Cardiac septum (tissue), 1 donor: Measurements from ENCODE around the gene PHF24. TPM values are rescaled to one million over a fixed set of nuclear protein-coding genes. Genes with fewer than 3 reads are reported as not detected.

Experiments
- DNase-seq: peaks from one replicate; pipeline ENCODE4 v3.0.0-alpha.2; 2020; ENCODE audit warnings: low spot score
- intact Hi-C: fragments of 100-400 bp; cut with DNase I; formaldehyde crosslinking; loops from one replicate; pipeline ENCODE4 v1.14.0; 2022
- total RNA-seq: library from RNA; stranded (reverse); fragmentation: NEBNext Ultra II Directional; extraction: Animal tissue kit (Norgen Biotek cat#: 25700); gene quantifications from one replicate; pipeline ENCODE4 v1.2.1, GENCODE V29; 2021
- donor health status: DM: no; HTN: no; CAD: no.

PHF24 gene
- total RNA-seq, 1 donor from 2014 or later, result 0.57 TPM

DNA sequence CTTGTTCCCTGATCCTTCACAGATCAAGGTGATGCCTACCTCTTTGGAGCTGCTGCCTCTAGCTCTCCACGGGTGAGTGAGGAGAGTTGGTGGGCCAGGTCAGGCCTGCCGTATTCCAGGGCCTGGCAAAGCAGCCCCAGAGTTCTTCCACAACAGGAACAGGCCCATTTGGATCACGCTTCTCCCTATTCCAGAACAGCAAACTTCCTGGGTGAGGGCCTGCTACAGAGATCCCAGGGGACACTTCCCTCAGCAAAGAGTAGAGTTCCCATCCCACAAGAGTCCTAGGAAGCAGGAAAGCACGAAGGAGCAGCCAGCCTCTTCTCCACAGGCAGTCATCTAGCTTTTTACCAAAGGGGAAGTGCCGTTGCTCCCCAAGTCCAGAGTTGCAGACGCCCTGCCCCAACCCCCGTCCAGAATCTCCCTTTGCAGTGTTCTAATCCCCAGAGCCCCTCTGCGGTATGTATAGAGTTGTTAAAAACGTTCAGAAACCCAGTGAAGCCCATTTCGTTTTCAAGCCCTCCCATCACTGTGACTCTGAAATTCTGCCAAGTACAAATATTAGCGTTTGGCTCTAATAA is 22.2 kb downstream of the PHF24 start:
- intact Hi-C loops, result loop anchor here (10.0 kb wide), 2 partner anchors 225 to 275 kb away; no protein-coding TSS in a partner anchor
- no peak for DNase-seq

DNA sequence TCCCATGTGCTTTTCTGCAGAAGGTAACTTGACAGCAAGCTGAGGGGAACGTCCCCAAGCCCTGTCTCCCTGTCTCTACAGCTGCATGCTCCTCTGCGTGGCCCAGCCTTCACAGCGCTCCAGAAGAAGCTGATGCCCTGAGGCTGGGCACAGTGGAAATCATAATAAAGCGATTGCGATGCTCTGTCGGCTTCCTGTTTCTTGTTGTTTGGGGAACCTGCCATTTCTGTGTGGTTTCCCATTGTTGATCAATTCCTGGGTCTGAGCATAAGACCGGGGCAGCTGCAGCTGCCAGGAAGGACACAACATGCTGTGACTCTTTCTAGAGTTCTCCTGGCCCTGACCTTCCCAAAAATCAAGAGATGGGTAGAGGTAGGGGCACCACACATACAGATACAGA is 24.3 kb downstream of the PHF24 start:
- intact Hi-C loops, result loop anchor here (10.0 kb wide), 2 partner anchors 228 to 278 kb away; no protein-coding TSS in a partner anchor
- no peak for DNase-seq

DNA sequence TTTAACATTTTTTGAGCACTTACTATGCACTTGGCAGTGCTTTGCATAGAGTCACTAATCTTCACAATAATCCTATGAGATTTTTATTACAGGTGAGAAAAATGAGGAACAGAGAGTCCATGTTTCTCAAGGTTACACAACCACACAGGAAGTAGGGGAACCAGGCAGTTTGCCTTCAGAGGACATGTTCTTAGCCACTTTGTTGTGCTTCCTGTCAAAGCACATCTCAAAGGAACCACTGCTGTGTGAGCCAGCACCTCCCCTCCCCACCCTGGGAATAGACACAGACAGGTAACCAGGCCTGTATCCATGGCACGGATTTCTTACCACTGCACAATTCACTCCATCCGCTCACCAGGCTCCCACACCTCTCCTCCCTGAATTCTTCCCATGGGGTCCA is 25.1 kb downstream of the PHF24 start:
- intact Hi-C loops, result loop anchor here (10.0 kb wide), 2 partner anchors 228 to 278 kb away; no protein-coding TSS in a partner anchor

DNA sequence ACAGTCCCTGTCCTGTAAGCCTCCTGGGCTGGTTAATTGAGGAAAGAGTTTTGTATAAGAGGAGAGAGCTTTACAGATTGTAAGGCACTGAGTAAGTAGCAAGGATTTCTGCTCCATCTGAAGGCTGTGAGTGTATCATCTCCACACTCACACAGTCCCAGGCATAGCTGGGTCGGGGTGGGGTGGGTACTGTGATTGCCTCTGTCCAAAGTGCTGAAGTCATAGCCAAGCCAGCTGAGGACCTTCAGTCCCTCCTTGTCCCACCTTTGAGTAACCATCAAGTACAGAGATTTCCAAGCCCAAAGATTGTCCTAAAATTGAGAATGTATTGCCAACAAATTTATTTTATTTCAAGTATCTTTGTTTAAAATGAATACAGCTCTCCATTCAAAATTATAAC is 26.0 kb downstream of the PHF24 start:
- intact Hi-C loops, result loop anchor here (2.0 to 10.0 kb wide), 3 partner anchors 85 to 279 kb away; no protein-coding TSS in a partner anchor
- DNase-seq, result no peak

More for the DNA sequence above, 25.1 kb downstream of the PHF24 start:
- no peak for DNase-seq

DNA sequence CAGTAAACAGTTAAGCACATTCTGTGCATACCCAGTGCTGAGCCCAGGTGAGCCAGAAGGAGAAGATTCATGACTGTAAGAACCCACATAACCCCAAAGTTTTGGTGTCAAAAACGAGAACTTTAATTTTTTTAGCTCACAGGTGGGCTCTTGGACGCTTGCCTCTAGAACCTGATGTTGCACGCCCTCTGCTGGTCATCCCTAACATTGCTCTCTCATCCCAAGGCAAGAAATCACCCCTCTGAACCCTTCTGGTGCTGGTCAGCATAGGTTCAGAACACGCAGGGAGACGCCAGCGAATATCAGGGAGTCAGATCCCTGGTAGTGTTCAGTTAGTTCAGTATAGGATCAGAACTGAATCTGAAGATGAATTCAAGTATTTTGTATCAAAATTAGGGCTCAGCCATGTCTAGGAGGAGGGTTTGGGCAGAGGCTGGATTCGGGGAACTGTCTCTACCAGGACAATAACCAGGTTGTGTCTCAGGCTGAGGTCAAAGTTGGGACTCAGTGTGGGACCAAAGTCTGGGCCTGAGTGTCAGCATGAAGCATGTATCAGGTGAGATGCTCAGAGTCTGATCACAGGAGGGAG is 27.3 kb downstream of the PHF24 start:
- intact Hi-C loops, result loop anchor here (2.0 to 10.0 kb wide), 3 partner anchors 87 to 281 kb away; no protein-coding TSS in a partner anchor
- no peak for DNase-seq

DNA sequence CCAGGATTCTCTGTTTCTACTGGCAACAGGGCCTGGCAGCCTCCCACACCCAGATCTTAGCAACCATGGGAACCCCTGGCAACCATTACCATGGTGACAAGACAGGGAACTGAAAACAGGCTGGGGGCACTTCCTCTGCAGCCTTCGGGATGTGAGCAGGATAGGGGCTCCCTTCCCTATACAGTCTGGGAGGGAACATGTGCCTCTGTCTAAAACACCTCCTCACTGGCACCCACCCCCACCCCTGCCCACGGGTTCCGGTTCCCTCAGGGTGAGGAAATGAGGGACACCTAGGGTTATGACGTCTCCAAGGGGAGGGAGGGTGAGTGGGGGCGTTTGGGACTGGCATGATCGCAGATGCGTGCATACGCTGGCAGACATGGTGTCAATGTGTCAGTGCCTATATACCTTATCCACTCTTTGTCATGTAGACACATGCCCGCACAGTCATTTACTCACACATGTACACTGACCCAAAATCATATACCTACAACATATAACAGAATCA is 28.5 kb downstream of the PHF24 start:
- intact Hi-C loops, result loop anchor here (10.0 kb wide), 2 partner anchors 232 to 282 kb away; no protein-coding TSS in a partner anchor
- no peak for DNase-seq

DNA sequence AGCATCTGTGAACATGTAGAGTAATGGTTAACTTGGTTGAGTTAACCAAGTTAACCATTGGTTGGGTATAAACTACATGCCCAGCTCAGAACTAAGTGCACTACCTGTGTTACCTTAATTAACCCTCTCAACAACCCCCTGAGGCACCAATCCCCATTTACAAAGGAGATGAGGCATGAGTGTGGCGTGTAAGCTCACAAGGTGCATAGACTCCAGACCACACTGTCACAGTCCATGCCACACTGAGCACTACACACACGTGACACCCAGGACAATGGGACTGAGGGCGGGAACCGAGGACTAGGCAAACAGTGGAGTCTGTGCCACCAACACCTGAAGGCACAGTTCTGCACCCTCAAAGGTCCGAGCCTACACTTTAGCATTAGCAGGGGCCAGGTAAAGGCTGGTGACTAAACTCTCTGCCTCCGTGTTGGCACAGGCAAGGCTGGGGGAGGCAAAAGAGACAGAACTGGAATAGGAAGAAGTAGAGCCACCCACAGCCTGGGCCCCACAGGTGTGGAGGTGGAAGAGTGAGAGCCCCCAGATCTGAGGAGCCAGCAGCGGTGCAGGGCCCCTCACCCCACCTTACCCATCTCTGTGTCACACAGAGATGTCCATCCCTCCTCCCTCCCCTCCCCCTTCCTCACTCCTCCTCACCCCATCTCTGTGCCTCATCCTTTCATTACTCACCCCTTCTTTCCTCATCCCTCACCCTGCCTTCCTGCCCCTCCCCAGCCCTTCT is 29.2 kb downstream of the PHF24 start:
- no peak for DNase-seq
- intact Hi-C loops, result loop anchor here (10.0 kb wide), 2 partner anchors 233 to 283 kb away; no protein-coding TSS in a partner anchor

DNA sequence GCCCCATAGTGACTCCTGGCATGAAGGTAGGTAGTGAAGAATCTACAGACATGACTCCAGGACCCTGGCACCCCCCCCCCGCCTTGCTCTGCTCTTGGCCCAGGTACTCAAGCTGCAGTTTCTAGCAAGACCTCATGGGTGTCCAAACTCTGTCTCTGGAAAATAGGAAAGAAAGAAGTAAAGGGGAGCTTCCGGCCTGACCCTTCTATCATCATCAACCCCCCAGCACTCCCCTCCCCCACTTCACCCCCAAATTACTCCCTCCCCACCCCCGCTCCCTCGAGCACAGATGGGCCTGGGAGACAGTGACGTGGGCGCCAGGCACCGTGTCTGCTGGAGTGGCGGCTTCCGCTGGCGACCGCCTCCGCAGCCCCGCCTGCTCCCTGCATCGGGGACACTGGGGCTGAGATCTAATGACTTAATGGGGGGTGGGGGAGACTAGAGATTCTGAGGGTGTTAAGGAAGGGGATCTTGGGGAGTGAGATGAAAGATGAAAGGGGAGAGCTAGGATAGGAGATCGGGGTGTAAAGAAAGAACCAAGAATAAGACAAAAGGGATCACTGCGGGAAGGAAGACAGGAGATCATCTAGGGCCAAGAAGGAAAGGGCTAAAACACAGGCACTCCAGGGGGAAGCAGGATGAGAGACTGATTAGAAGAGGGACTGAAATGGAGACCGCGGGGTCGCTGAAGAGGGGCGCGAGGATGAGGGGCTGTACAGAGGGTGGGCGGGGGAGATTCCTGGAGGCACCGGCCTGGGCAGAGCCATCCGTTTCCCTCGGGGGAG is 30.3 kb downstream of the PHF24 start:
- DNase-seq, result no peak
- intact Hi-C loops, result loop anchor here (10.0 kb wide), 2 partner anchors 234 to 284 kb away; no protein-coding TSS in a partner anchor

DNA sequence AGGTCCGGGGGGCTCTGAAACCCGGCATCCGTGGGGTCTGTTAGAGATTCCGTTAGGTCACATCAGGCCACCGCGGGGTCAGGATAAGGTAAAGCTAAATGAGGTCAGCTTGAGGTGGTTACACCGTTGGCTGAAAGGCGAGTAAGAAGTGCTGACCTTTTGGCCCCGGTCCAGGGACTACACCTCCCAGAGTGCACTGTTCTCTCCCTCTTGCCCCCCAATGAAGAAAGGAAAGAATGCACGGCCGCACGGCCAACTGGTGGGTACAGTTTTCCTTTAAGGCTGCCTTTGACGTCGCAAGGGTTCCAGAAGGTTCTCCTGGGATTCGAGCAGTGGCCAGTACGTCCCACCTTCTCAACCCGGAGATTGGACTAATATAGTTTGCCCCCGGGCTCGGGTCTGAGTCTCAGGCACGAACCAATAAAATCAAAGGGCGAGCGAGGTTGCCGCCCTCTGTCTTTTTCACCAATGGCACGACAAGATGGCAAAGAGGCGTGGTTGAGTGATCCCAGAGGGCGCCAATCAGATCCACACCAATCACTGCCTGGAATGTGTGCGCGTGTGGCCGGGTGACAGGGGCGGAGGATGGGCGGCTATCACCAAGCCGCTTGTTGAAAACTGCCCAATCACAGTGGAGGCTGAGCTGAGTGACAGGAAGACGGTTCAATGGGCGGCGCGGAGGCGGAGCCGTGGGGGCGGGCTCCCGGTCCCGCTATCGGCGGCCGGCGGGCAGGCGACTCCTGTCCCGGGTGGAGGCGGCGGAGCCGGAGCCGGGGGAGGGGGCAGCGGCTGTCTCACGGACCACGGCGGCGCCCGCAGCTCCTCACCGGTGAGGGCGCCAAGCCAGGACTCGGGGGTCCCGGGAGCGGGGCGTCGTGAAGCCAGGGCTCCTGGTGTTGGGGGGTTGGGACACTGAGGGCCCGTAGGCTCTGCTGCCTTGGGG is 31.2 kb downstream of the PHF24 start, which contains the start of gene DNAJB5:
DNAJB5 (plus strand) TSS at position 743 of the 943 bp plus-strand sequence. CDS start 886 bp downstream, outside the sequence.
- intact Hi-C loops, result loop anchor here (10.0 kb wide), 2 partner anchors 234 to 284 kb away; no protein-coding TSS in a partner anchor

DNA sequence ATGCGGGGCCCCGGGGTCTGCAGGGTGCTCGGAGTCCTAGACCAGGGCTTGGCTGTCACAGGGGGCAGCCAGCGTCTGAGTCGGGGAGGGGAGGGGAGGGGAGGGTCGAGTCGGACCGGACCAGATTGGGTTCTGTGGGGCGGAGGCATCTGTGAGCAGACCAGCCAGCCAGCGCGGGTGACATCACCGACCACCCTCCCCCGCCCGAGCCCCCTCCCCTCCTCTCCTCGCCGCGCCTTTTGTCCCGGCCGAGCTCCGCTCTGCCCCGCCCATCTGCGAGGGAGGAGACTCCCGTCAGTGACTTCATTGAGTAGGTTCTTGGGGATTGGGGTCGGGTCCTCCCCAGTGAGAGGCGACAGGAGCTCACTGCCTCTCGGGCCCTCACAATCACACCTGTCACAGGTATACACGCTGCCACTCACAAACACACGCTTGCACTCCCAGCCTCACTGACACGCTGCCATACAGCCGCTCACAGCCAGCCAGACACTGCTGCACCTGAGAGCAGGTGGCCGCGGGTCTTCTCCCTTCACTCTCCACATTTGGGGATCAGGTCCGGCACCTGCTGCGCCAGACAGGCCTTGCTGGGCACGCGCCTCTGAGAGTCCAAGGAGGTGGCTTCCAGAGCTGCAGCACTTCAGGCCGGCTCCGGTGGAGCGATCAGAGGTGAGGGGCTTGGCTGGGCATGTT is 32.0 kb downstream of the PHF24 start:
- intact Hi-C loops, result loop anchor here (5.0 to 10.0 kb wide), 3 partner anchors 82 to 285 kb away; partner anchors contain the start of gene VCP
- peak; percentile 82 for DNase-seq

More for the DNA sequence above, 31.2 kb downstream of the PHF24 start, which contains the start of gene DNAJB5:
- DNase-seq, result peak; percentile 99

DNA sequence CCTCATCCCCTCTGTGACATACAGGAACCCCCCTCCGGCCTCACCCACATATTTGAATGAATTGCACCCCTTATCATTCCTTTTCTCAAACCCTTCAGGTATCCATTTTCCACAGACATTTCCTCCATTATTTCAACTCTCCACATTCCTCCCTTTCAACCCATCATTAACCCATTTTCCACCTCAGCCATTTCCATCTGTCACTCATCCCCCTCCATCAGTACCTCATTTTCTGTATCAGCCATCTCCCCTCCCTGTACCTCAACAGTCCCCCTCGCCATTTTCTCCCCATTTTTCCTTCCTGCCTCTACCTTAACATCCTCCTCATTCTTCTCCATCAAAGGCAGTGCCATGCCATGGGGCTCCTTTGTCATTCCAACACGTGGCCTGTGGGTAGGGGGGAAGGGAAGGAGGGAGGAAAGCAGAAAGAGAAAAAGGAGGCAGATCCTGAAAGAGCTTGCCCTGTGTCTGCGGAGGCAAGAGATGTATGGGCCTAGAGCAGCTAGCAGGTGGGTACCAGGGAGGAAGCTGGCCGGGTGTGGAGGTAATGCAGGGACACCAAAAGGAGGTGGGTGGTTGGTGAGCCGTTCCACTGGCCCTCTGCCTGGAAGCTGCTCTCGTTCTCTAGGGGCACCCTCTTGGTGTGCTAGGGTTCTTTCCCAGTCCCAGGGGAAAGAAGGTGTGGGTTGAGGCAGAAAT is 33.0 kb downstream of the PHF24 start:
- DNase-seq, result no peak
- intact Hi-C loops, result loop anchor here (5.0 kb wide), 1 partner anchor 81 kb away; the partner anchor contains the start of gene VCP

DNA sequence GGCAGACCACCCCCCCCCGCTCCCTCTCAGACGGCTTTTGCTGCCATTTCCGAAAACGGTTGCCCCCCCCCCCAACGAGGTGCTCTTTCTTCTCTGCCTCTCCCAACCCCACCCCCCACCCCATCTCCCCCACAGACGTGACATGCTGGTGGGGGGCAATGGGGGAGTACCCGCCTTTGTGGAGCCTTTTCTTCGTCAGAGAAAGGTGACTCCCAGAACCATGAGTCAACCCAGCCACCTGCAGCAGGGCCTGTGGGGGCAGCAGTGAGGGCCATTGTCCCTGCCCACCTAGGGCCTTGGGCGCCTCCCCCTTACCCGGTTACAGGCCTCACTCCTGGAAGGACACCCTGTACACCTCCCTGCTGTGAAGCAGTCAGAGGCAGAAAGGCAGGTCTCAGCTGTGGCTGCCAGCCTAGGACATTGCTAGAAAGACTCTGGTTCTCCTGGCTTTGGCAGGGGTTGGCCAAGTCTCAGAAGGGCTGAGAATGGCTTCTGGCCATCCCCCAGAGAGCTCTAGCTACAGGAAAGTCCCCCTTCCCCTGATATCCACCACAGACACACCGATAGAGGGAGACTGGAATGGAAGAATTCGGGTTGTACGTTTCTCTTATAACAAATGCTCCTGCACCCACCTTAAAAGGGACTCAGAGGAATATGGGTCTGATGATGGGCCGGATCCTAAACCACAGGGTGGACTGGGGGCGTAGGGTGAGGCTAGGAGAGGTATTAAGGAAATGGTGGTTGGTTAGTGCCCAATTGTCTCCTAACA is 33.7 kb downstream of the PHF24 start:
- intact Hi-C loops, result loop anchor here (5.0 kb wide), 1 partner anchor 81 kb away; the partner anchor contains the start of gene VCP
- DNase-seq, result no peak

DNA sequence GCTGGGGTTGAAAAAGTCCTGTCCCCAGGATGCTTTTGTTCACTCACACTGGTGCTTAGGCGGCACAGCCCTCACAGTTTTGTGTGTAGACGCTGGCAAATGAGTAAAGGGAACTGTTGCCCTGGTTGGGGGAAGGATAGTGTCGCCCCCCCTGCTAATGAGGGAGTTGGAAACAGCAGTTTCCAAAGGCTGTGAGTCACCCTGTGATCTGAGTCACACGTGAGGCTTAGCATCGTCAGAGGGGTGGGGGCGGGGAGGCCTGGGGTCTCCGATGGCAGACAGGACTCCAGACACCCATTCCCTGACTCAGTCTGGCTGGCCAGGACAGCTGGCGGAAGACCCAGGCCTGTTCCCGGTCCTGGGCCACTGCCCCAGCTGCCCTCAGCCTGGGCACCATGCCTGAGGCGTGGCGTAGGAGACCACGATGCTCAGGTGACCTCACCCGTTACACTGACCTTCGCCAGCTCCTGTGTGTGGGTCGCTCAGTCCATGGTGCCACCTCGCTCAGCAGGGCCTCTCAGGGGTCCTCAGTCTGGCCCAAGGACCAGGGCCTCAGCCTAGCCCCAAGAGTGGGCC is 34.4 kb downstream of the PHF24 start:
- DNase-seq, result peak; percentile 86
- intact Hi-C loops, result loop anchor here (5.0 kb wide), 1 partner anchor 80 kb away; the partner anchor contains the start of gene VCP

DNA sequence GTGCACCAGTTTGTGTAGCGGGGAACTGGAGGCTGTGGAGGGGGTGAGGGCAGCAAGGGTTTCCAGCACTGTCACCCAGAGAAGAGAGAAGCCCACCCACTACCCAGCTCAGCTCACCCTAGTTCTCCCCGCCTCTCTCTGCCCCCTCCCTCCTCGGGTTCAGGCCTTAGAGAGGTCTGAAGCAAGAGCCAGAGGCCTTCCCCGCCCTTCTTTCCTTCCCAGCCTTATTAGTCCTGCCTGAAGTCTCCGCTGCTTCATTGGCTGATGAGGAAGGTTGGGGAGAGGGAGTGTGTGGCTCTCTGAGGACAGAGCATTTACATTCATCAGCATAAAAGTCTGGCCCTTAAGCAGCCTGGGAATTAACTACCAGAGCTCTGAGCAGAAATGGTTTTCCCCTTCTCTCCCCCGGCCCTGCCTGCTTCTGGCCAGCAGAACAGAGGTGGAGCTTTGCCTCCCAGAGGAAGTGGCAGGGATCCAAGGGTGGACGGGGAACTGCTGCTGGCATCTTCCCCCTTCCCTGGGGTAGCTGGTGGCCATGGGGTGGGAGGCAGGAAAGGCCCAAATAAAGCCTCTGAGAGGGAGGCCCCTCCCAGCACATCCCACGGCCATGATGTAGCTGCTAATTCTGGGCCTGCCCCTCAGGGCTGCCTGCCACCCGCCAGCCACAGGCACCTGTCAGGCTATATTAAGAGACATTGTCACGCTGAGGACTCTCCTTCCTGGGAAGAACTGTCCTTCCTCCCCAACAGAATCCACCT is 35.6 kb downstream of the PHF24 start:
- intact Hi-C loops, result loop anchor here (5.0 kb wide), 1 partner anchor 79 kb away; the partner anchor contains the start of gene VCP
- DNase-seq, result peak; percentile 91
